Mesothelial cell of epicardium (in vitro differentiated cells): Measurements from ENCODE around the gene GAL3ST2. TPM values are rescaled to one million over a fixed set of nuclear protein-coding genes. Genes with fewer than 3 reads are reported as not detected.

Experiments used
- DNase-seq, 2 experiments: peaks; one replicate each; pipeline ENCODE4 v3.0.0; 2021; ENCODE audit warnings: low spot score in 2 of 2; ENCODE audit not compliant: unreplicated experiment in 2 of 2
- H3K27ac Mint-ChIP-seq: 2 replicates; pipeline ENCODE4 v1.8.0; 2021; ENCODE audit warnings: mixed read lengths
- H3K27me3 Mint-ChIP-seq: 2 replicates; pipeline ENCODE4 v1.8.0; 2021; ENCODE audit warnings: low read depth, mixed read lengths
- H3K36me3 Mint-ChIP-seq: 2 replicates; pipeline ENCODE4 v1.8.0; 2021; ENCODE audit warnings: mixed read lengths
- H3K4me1 Mint-ChIP-seq: 2 replicates; pipeline ENCODE4 v1.8.0; 2021; ENCODE audit warnings: mixed read lengths
- H3K4me3 Mint-ChIP-seq: 2 replicates; pipeline ENCODE4 v1.8.0; 2021; ENCODE audit warnings: mild to moderate bottlenecking, moderate library complexity, mixed read lengths
- H3K9me3 Mint-ChIP-seq: 2 replicates; pipeline ENCODE4 v1.8.0; 2021; ENCODE audit warnings: mixed read lengths
- CTCF ChIP-seq: fragments of 200-600 bp; sonication (generic); IDR thresholded peaks from one replicate; pipeline ENCODE4 v1.5.0; 2021; ENCODE audit warnings: antibody characterized with exemption; ENCODE audit not compliant: unreplicated experiment
- total RNA-seq: library from RNA; stranded (reverse); gene quantifications from 3 replicates; pipeline ENCODE4 v1.2.1, GENCODE V29; 2021

GAL3ST2 gene
- total RNA-seq, 1 donor from 2014 or later, result 1.1 TPM

- Mint-ChIP-seq H3K9me3 (no peaks in the 10 kb centered on the region), H3K27me3 (no peaks in the 10 kb centered on the region), H3K4me1 (peaks cover 26% of the 10 kb centered on the region), H3K36me3 (no peaks in the 10 kb centered on the region), H3K4me3 (no peak overlapping the region), H3K27ac (no peak overlapping the region)
- no peak for DNase-seq
- no peak for TF ChIP-seq CTCF
These were observed 5.7 kb upstream of the GAL3ST2 start for GRCh38 chr2:241770936-241771285.

GRCh38 chr2:241771286-241772062 is 5.1 kb upstream of the GAL3ST2 start:
- DNase-seq, result no peak
- H3K4me1 Mint-ChIP-seq, result peaks cover 26% of the 10 kb centered on the region
- no peak for TF ChIP-seq CTCF
- H3K36me3 Mint-ChIP-seq, result no peaks in the 10 kb centered on the region
- no peaks in the 10 kb centered on the region for H3K9me3 Mint-ChIP-seq
- H3K27ac Mint-ChIP-seq, result peak overlapping the region; percentile 93
- H3K27me3 Mint-ChIP-seq, result no peaks in the 10 kb centered on the region
- no peak overlapping the region for H3K4me3 Mint-ChIP-seq

GRCh38 chr2:241772063-241772499 is 4.5 kb upstream of the GAL3ST2 start:
- Mint-ChIP-seq H3K36me3 (no peaks in the 10 kb centered on the region), H3K27ac (peak overlapping the region; percentile 93), H3K9me3 (no peaks in the 10 kb centered on the region), H3K4me1 (peaks cover 26% of the 10 kb centered on the region), H3K4me3 (no peak overlapping the region), H3K27me3 (no peaks in the 10 kb centered on the region)
- no peak for DNase-seq
- no peak for TF ChIP-seq CTCF

GRCh38 chr2:241773511-241774418 is 2.9 kb upstream of the GAL3ST2 start:
- Mint-ChIP-seq H3K4me1 (peaks cover 26% of the 10 kb centered on the region), H3K4me3 (no peak overlapping the region), H3K27ac (no peak overlapping the region), H3K9me3 (no peaks in the 10 kb centered on the region), H3K36me3 (no peaks in the 10 kb centered on the region), H3K27me3 (no peaks in the 10 kb centered on the region)
- no peak for DNase-seq
- no peak for TF ChIP-seq CTCF

GRCh38 chr2:241774419-241775222 is 2.0 kb upstream of the GAL3ST2 start:
- Mint-ChIP-seq H3K9me3 (no peaks in the 10 kb centered on the region), H3K4me3 (no peak overlapping the region), H3K36me3 (no peaks in the 10 kb centered on the region), H3K27me3 (no peaks in the 10 kb centered on the region), H3K27ac (no peak overlapping the region), H3K4me1 (peaks cover 26% of the 10 kb centered on the region)
- no peak for DNase-seq
- no peak for TF ChIP-seq CTCF
